NCI-H345 treated with DMSO at 0.1 percent for 48 hours (cell line): ENCODE results near the gene PANX2.

Source experiments
- DNase-seq: peaks from one replicate; lab custom pipeline; 2025; ENCODE audit not compliant: unreplicated experiment; lab: John Stamatoyannopoulos, UW

The PANX2 gene

DNA sequence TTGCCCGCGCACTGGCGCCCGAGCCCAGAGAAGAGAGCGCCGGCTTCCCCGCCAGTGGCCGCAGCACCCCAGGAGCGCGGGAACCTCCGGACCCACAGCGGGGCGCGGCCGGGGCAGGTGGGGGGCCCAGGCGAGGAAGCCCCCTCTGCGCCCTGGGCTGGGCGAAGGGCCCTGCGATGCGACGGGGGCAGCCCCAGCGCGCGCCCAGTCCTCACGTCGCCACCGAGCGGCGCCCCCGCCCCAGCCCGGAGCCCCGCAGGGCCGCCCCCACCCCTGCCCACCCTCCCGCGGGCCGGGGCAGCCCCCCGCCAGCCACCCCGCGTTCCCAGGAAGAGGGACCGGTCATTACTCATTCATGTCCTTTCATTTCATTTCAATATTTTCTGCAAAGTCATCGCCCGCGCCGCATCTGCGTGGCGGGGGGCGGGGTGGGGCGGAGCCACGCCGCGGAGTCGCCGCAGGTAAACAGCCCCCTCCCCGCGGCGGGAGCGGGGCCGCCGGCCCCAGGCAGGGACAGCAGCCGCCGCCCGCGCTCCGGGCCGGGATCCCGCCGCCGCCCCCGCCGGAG, 673 bp upstream of the PANX2 start:
- DNase-seq = no peak

DNA sequence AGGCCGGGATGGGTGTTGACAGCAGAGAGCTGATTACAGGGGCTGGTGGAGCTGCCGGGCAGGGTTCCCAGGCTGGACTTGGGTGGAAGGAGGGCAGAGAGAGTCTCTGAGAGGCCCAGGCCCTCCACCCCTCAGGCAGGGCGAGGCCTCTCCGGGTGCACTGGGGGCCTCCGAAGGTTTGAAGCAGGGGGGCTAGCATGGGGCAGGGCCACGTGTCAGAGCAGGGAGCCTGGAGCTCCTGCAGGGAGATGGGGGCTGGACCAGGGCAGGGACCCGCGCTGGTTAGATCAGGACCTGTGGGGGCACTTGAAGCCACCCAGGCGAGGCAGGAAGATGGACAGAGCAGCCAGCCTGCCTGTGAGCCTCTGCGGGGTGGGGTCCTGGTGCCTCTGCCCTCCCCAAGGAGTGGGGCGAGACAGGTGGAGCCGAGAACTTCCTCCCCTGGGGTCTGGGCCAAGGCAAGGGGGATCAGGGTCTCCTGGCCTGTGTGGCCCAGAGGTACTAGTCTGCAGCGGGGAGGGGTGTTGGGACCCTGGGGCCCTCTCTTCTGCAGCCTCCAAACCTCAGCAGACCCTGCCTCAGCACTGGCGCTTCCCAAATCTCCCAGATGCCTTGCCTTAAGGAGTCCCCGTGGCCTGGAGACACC, 911 bp downstream of the PANX2 start:
- no peak for DNase-seq

GRCh38 chr22:50171965-50172421, 1.5 kb downstream of the PANX2 start:
- DNase-seq = no peak

DNA sequence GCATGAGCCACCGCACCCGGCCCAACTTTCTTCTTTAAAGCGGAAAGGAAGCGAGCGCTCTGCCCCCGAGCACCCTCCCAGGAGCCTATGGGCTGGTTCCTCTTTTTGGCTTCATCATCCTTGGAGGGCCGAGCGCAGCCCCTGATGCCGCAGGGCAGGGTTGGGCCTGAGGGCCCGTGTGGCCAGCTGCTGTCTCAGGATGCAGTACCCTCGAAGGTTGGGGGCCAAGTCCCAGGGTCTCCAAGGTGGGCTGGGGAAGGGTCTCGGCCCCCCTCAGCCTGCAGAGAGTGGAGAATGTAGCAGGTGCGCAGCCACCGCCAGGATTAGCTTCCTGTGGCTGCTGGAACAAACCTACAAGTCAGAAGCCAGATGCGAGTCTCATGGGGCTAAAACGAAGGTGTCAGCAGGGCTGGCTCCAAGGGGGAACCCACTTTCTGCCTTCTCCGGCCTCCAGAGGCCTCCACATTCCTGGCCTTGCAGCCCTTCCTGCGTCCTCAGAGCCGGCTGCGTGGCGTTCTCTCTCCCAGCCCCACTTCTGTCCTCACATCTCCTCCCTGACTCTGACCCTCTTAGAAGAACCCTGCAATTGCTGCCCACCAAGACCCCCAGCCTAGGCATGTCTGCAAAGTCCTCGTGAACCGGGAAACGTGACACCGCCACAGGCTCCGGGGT, 2.9 kb downstream of the PANX2 start:
- DNase-seq = no peak

- no peak for DNase-seq
Measured at GRCh38 chr22:50173983-50174355, 3.4 kb downstream of the PANX2 start.

- DNase-seq = no peak
Measured at GRCh38 chr22:50174382-50175190, 4.1 kb downstream of the PANX2 start.

- DNase-seq = no peak
Measured at GRCh38 chr22:50175191-50175461, 4.6 kb downstream of the PANX2 start.

DNA sequence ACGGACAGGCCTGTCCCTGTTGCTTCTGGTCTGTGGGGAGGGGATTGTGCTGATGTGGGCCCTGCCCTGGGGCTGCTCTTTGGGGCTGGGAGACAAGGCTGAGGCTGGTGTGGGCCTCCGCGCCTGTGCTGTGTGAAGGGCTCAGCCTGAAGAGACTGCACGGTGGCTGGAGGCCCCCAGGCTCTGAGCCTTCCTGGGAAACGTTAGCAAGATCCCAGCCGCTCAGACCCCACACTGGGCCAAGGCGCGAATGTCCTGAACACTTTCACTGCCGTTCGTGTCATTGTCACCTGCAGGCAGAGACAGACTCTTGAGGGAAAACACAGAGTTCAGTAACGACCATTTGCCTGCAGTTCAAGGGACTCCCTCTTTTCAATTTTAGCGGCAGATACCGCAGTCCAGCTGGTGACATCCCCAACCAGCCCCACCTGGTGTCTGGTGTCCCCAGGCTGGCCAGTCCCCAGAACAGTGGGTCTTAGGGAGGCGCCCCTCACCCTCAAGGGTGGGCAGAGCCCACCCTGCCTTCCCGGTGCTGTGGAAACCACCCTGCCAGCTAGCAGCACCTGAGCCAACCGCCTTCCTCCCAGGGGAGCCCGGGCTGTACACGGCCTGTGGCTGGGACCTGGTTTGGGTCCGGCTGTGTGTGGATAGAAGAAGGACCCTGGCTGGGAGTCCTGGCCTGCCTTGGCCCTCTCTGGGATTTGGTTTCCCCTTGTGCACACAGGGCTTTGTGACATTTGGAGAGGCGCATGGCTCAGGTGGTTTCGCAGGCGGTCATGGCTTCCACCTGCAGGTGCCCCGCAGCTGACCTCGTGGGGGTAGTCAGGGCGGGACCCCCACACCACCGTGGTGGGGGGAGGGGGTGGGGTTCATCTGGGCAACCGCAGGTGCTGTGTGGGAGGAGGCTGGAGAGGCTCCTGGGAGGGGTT, 5.7 kb downstream of the PANX2 start:
- DNase-seq = no peak

GRCh38 chr22:50176850-50177536, 6.5 kb downstream of the PANX2 start:
- DNase-seq = no peak

GRCh38 chr22:50177537-50178470, 7.3 kb downstream of the PANX2 start:
- no peak for DNase-seq

GRCh38 chr22:50178471-50178864, 7.9 kb downstream of the PANX2 start:
- DNase-seq = no peak

- no peak for DNase-seq
Measured at GRCh38 chr22:50178871-50179869, 8.6 kb downstream of the PANX2 start.

DNA sequence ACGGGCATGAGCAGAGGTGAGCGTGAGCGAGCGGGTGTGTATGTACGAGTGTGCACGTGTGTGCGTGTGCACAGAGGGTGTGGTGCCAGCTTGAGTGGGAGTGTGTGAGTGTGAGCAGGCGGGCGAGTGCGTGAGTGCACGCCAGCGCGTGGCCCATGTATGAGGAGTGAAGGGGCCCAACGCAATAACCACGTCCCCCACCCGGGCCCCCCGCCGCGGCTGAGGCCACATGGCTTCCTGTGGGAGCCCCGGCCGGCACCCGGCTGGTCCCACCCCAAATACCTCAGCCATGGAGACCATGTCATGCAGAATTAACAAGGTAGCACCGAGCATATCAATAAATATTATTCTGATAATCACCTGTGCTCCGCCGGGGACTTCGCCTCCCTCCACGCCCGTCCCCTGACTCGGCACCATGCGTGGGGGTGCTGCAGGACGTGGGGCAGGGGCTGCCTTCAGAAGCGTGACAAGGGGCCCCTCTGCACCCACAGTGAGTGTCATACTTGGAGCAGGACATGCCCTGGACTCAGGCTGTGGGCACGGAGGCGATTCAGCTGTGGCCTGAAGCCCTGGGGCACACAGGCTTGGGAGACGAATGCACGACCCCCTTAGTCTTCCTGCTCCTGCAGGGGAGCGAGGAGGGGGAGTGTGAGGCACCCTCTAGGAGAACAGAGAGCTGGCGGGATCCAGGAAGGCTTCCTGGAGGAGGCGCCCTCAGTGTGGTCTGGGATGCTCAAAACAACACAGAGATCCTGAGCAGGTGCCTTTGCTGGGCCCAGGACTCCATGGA, 9.6 kb downstream of the PANX2 start:
- no peak for DNase-seq

DNA sequence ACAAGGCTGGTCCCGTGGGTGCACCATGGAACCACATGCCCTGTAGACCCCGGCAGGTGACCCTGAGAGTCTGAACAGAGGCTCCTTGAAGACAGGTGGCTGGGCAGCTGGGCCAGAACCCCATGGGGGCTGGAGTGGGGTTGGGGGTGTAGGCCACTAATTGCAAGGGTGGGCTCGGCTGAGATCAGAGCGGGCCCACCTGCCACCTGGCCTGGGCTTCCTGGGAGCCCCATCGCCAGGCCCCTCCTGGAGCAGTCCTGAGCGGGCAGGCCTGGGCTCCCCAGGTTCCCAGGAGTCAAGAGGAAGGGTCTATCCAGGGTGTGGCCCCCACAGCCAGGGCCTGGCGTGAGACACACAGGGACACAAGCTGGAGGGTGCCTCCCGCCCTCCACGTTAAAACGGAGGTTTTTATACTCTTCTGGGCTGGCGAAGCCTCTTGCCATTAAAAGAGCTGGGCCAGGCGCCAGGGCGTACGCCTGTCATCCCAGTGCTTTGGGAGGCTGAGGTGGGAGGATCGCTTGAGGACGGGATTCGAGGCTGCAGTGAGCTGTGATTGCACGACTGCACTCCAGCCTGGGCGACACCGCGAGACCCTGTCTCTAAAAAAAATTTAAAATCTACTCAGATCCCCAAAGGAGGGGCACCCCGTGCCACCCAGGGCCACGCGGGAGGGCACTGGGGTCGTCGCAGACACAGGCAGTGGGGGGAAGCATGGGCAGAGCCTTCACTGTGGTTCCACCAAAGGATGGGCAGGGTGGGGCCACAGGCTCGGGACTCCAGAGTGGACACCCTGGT, 10.4 kb downstream of the PANX2 start:
- no peak for DNase-seq

DNA sequence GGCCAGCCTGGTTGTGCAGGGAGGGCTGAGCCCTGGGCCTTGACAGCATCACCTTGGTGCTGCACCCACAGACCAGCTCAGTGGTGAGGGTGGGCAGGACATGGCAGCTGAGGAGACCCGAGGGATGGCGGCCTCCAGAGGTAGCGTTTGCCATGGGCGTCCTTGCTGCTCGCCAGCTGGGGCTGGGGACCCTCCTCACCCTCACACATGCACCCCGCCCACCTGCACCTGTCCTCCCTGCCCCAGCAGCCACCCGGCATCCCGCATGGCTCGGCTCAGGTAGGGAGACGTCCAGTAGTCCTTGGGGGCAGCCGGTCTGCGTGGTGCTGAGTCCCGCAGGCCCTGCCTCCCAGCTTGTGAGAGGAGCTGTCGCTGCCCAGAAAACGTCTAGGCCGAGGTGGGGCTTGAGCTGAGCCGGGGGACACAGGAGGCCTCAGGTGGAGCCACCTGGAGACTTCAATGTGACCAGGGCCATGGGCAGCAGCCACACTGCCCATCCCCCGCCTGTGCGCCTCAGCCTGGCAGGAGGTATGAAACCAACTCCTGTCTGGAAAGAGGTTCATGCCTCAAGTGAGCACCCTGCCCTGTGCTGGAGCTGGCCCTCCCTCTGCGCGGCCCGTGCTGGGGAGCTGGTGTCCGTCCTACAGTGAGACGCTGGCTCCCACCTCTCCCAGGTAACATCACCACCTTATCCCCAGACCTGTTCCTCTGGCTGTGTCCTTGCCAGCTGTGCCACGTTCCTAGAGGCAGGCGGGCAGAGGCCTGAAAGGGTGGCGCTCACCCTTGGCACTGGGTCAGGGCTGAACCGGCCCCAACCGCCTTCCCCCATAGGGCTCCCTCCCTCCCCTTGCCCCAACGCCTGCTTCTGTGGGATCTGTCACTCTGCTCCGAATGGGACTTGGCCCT, 11.9 kb downstream of the PANX2 start:
- no peak for DNase-seq
